Measurements from ENCODE around the gene RAPGEF2. TPM values are rescaled to one million over a fixed set of nuclear protein-coding genes. Genes with fewer than 3 reads are reported as not detected.

RAPGEF2 gene
- total RNA-seq, 2 donors from 2014 or later = 14.0 to 33.3 TPM

GRCh38 chr4:159212675-159213293 lies 109.9 kb downstream of the RAPGEF2 start:
- no peak overlapping the region for H3K27ac Mint-ChIP-seq
- H3K36me3 Mint-ChIP-seq = no peaks in the 10 kb centered on the region
- DNase-seq (ENCODE audit: low spot score) = no peak
- peaks cover 3 to 18% of the 10 kb centered on the region in 2 donors for H3K4me1 Mint-ChIP-seq (ENCODE audit: low read depth in 2 of 2)
- no peaks in the 10 kb centered on the region for H3K27me3 Mint-ChIP-seq
- H3K9me3 Mint-ChIP-seq = no peaks in the 10 kb centered on the region
- no peak for ATAC-seq
- no peak overlapping the region for H3K4me3 Mint-ChIP-seq

- no peaks in the 10 kb centered on the region for H3K36me3 Mint-ChIP-seq
- H3K4me1 Mint-ChIP-seq (ENCODE audit: low read depth in 2 of 2) = peaks cover 5 to 8% of the 10 kb centered on the region in 2 donors
- DNase-seq (ENCODE audit: low spot score) (no peak), ATAC-seq (no peak)
- no peak overlapping the region for H3K4me3 Mint-ChIP-seq
- peaks cover 0 to 3% of the 10 kb centered on the region in 2 donors for H3K27me3 Mint-ChIP-seq
- H3K9me3 Mint-ChIP-seq = no peaks in the 10 kb centered on the region
- no peak overlapping the region for H3K27ac Mint-ChIP-seq
These were observed 114.0 kb downstream of the RAPGEF2 start for GRCh38 chr4:159216834-159217233.

- H3K27ac Mint-ChIP-seq = peak overlapping the region in 1 of 2 donors; percentile 7
- no peak overlapping the region for H3K4me3 Mint-ChIP-seq
- peaks cover 0 to 12% of the 10 kb centered on the region in 2 donors for H3K4me1 Mint-ChIP-seq (ENCODE audit: low read depth in 2 of 2)
- H3K36me3 Mint-ChIP-seq = no peaks in the 10 kb centered on the region
- peaks cover 0 to 3% of the 10 kb centered on the region in 2 donors for H3K27me3 Mint-ChIP-seq
- H3K9me3 Mint-ChIP-seq = no peaks in the 10 kb centered on the region
- no peak for DNase-seq (ENCODE audit: low spot score)
- no peak for ATAC-seq
These were observed 117.0 kb downstream of the RAPGEF2 start for GRCh38 chr4:159219862-159220261.

- H3K9me3 Mint-ChIP-seq = no peaks in the 10 kb centered on the region
- no peaks in the 10 kb centered on the region for H3K36me3 Mint-ChIP-seq
- no peak for DNase-seq (ENCODE audit: low spot score)
- no peak for ATAC-seq
- H3K4me1 Mint-ChIP-seq (ENCODE audit: low read depth in 2 of 2) = peaks cover 0 to 13% of the 10 kb centered on the region in 2 donors
- no peak overlapping the region for H3K27ac Mint-ChIP-seq
- no peak overlapping the region for H3K4me3 Mint-ChIP-seq
- peaks cover 0 to 3% of the 10 kb centered on the region in 2 donors for H3K27me3 Mint-ChIP-seq
These were observed 117.5 kb downstream of the RAPGEF2 start for GRCh38 chr4:159220353-159220752.

GRCh38 chr4:159221280-159221679 lies 118.4 kb downstream of the RAPGEF2 start:
- Mint-ChIP-seq H3K27me3 (peaks cover 0 to 3% of the 10 kb centered on the region in 2 donors), H3K4me1 (ENCODE audit: low read depth in 2 of 2) (peaks cover 0 to 16% of the 10 kb centered on the region in 2 donors), H3K4me3 (no peak overlapping the region), H3K27ac (no peak overlapping the region), H3K9me3 (no peaks in the 10 kb centered on the region), H3K36me3 (no peaks in the 10 kb centered on the region)
- DNase-seq (ENCODE audit: low spot score) (no peak), ATAC-seq (no peak)

- Mint-ChIP-seq H3K4me1 (ENCODE audit: low read depth in 2 of 2) (peaks cover 4 to 18% of the 10 kb centered on the region in 2 donors), H3K36me3 (no peaks in the 10 kb centered on the region), H3K27ac (no peak overlapping the region), H3K4me3 (no peak overlapping the region), H3K9me3 (no peaks in the 10 kb centered on the region), H3K27me3 (peaks cover 0 to 3% of the 10 kb centered on the region in 2 donors)
- no peak for ATAC-seq
- DNase-seq (ENCODE audit: low spot score) = no peak
These were observed 119.2 kb downstream of the RAPGEF2 start for GRCh38 chr4:159222043-159222552.

GRCh38 chr4:159224408-159224807 lies 121.5 kb downstream of the RAPGEF2 start:
- Mint-ChIP-seq H3K36me3 (no peaks in the 10 kb centered on the region), H3K27me3 (peaks cover 0 to 3% of the 10 kb centered on the region in 2 donors), H3K27ac (no peak overlapping the region), H3K4me3 (no peak overlapping the region), H3K9me3 (no peaks in the 10 kb centered on the region), H3K4me1 (ENCODE audit: low read depth in 2 of 2) (peaks cover 6 to 19% of the 10 kb centered on the region in 2 donors)
- DNase-seq (ENCODE audit: low spot score) = no peak
- no peak for ATAC-seq

GRCh38 chr4:159227378-159227777 lies 124.5 kb downstream of the RAPGEF2 start:
- H3K4me1 Mint-ChIP-seq (ENCODE audit: low read depth in 2 of 2) = peaks cover 10 to 17% of the 10 kb centered on the region in 2 donors
- H3K27me3 Mint-ChIP-seq = no peaks in the 10 kb centered on the region
- no peak overlapping the region for H3K4me3 Mint-ChIP-seq
- no peak overlapping the region for H3K27ac Mint-ChIP-seq
- H3K36me3 Mint-ChIP-seq = peaks cover 1% of the 10 kb centered on the region
- H3K9me3 Mint-ChIP-seq = no peaks in the 10 kb centered on the region
- ATAC-seq (peak in 1 of 2 donors; percentile 64), DNase-seq (ENCODE audit: low spot score) (no peak)

- Mint-ChIP-seq H3K4me1 (ENCODE audit: low read depth in 2 of 2) (peaks cover 16 to 23% of the 10 kb centered on the region in 2 donors), H3K4me3 (no peak overlapping the region), H3K9me3 (no peaks in the 10 kb centered on the region), H3K36me3 (peaks cover 4% of the 10 kb centered on the region), H3K27me3 (no peaks in the 10 kb centered on the region), H3K27ac (no peak overlapping the region)
- DNase-seq (ENCODE audit: low spot score) (no peak), ATAC-seq (no peak)
These were observed 125.1 kb downstream of the RAPGEF2 start for GRCh38 chr4:159227984-159228383.

- Mint-ChIP-seq H3K36me3 (peaks cover 4% of the 10 kb centered on the region), H3K27me3 (no peaks in the 10 kb centered on the region), H3K4me3 (no peak overlapping the region), H3K27ac (no peak overlapping the region), H3K9me3 (no peaks in the 10 kb centered on the region), H3K4me1 (ENCODE audit: low read depth in 2 of 2) (peaks cover 22 to 29% of the 10 kb centered on the region in 2 donors)
- DNase-seq (ENCODE audit: low spot score) (no peak), ATAC-seq (no peak)
These were observed 126.3 kb downstream of the RAPGEF2 start for GRCh38 chr4:159229164-159229563.

GRCh38 chr4:159232465-159233106 lies 129.7 kb downstream of the RAPGEF2 start:
- Mint-ChIP-seq H3K27me3 (no peaks in the 10 kb centered on the region), H3K36me3 (peaks cover 9% of the 10 kb centered on the region), H3K9me3 (no peaks in the 10 kb centered on the region), H3K27ac (peak overlapping the region in 1 of 2 donors; percentile 45), H3K4me3 (peak overlapping the region; percentile 66), H3K4me1 (ENCODE audit: low read depth in 2 of 2) (peaks cover 23 to 27% of the 10 kb centered on the region in 2 donors)
- ATAC-seq (peak in 1 of 2 donors; percentile 57), DNase-seq (ENCODE audit: low spot score) (no peak)

- H3K9me3 Mint-ChIP-seq = no peaks in the 10 kb centered on the region
- no peak overlapping the region for H3K4me3 Mint-ChIP-seq
- H3K27ac Mint-ChIP-seq = peak overlapping the region in 1 of 2 donors; percentile 29
- ATAC-seq (no peak), DNase-seq (ENCODE audit: low spot score) (no peak)
- H3K27me3 Mint-ChIP-seq = no peaks in the 10 kb centered on the region
- peaks cover 23 to 37% of the 10 kb centered on the region in 2 donors for H3K4me1 Mint-ChIP-seq (ENCODE audit: low read depth in 2 of 2)
- peaks cover 9% of the 10 kb centered on the region for H3K36me3 Mint-ChIP-seq
These were observed 133.0 kb downstream of the RAPGEF2 start for GRCh38 chr4:159235779-159236368.

- no peak for ATAC-seq
These were observed 135.1 kb downstream of the RAPGEF2 start for GRCh38 chr4:159237975-159238374.

GRCh38 chr4:159238631-159239030 lies 135.8 kb downstream of the RAPGEF2 start:
- no peaks in the 10 kb centered on the region for H3K27me3 Mint-ChIP-seq
- no peak overlapping the region for H3K27ac Mint-ChIP-seq
- ATAC-seq (no peak), DNase-seq (ENCODE audit: low spot score) (no peak)
- no peak overlapping the region for H3K4me3 Mint-ChIP-seq
- no peaks in the 10 kb centered on the region for H3K9me3 Mint-ChIP-seq
- peaks cover 10 to 24% of the 10 kb centered on the region in 2 donors for H3K4me1 Mint-ChIP-seq (ENCODE audit: low read depth in 2 of 2)
- peaks cover 5% of the 10 kb centered on the region for H3K36me3 Mint-ChIP-seq

More at GRCh38 chr4:159237975-159238374, 135.1 kb downstream of the RAPGEF2 start:
- Mint-ChIP-seq H3K9me3 (no peaks in the 10 kb centered on the region), H3K4me1 (ENCODE audit: low read depth in 2 of 2) (peaks cover 16 to 29% of the 10 kb centered on the region in 2 donors), H3K27me3 (no peaks in the 10 kb centered on the region), H3K36me3 (peaks cover 5% of the 10 kb centered on the region), H3K27ac (no peak overlapping the region), H3K4me3 (no peak overlapping the region)
- DNase-seq (ENCODE audit: low spot score) = no peak

All from natural killer cell treated with Interleukin-12 subunit alpha and Interleukin-12 subunit beta and Interleukin-15 and Interleukin-18, amount 100 ng/mL, for 72 hours (primary cell).